SU-DHL-6 (cell line): ENCODE measurements around the gene HAO2.

Experiments
- H2AFZ ChIP-seq: fragments of 200-600 bp; sonication (generic); 2 replicates; pipeline ENCODE4 v1.6.1; 2014; ENCODE audit warnings: low read depth, mild to moderate bottlenecking, moderate library complexity, mixed read lengths, antibody characterized with exemption, low read length; ENCODE audit not compliant: severe bottlenecking
- H3F3A ChIP-seq: fragments of 200-600 bp; shearing (Covaris generic); 2 replicates; pipeline ENCODE4 v1.6.0; 2016; ENCODE audit warnings: antibody characterized with exemption, mild to moderate bottlenecking; ENCODE audit not compliant: insufficient read depth
- H3K27ac ChIP-seq: fragments of 200-600 bp; sonication (generic); 2 replicates; pipeline ENCODE4 v1.5.1; 2016; ENCODE audit warnings: low read depth, mild to moderate bottlenecking, low read length, moderate library complexity, mixed read lengths
- H3K27me3 ChIP-seq: fragments of 200-600 bp; sonication (generic), shearing (Covaris generic); 2 replicates; pipeline ENCODE4 v1.6.0; 2014; ENCODE audit warnings: mild to moderate bottlenecking, low read length
- H3K36me3 ChIP-seq: fragments of 200-600 bp; sonication (generic); 2 replicates; pipeline ENCODE4 v1.6.1; 2014; ENCODE audit warnings: mild to moderate bottlenecking, low read length, mixed read lengths
- H3K4me2 ChIP-seq: fragments of 300-600, 200-600 bp; shearing (Covaris generic), sonication (generic); 2 replicates; pipeline ENCODE4 v1.6.0; 2014; ENCODE audit warnings: low read length, low read depth, mild to moderate bottlenecking; ENCODE audit not compliant: poor library complexity, severe bottlenecking
- H3K4me3 ChIP-seq: fragments of 200-600 bp; sonication (generic); 2 replicates; pipeline ENCODE4 v1.5.1; 2014; ENCODE audit warnings: antibody characterized with exemption, low read length, mild to moderate bottlenecking, mixed read lengths; ENCODE audit not compliant: insufficient read depth, poor library complexity, severe bottlenecking
- H3K79me2 ChIP-seq: fragments of 200-600 bp; sonication (generic); 2 replicates; pipeline ENCODE4 v1.6.1; 2014; ENCODE audit warnings: mild to moderate bottlenecking, low read length, moderate library complexity; ENCODE audit not compliant: insufficient read depth
- H3K9ac ChIP-seq: fragments of 200-600 bp; sonication (generic); 2 replicates; pipeline ENCODE4 v1.7.0; 2014; ENCODE audit warnings: mild to moderate bottlenecking, low read length
- H3K9me2 ChIP-seq: fragments of 200-600 bp; sonication (generic); replicated peaks from 2 replicates; pipeline ENCODE4 v1.6.1; 2014; ENCODE audit warnings: low read length; ENCODE audit not compliant: insufficient read depth
- H3K9me3 ChIP-seq: fragments of 200-600 bp; sonication (generic); 2 replicates; pipeline ENCODE4 v1.6.1; 2014; ENCODE audit warnings: low read length, mixed read lengths; ENCODE audit not compliant: insufficient read depth
- H4K20me1 ChIP-seq: fragments of 200-600 bp; sonication (generic); 2 replicates; pipeline ENCODE4 v1.6.1; 2014; ENCODE audit warnings: low read depth, mild to moderate bottlenecking, antibody characterized with exemption, low read length, moderate library complexity, mixed read lengths
- EZH2phosphoT487 ChIP-seq: fragments of 200-600 bp; sonication (generic), shearing (Covaris generic); conservative IDR thresholded peaks from 2 replicates; pipeline ENCODE4 v1.6.1; 2018; ENCODE audit warnings: mild to moderate bottlenecking, antibody characterized with exemption, low read length, moderate library complexity, mixed read lengths
- TF ChIP-seq, protein P1 (sequence below): fragments of 200-600 bp; sonication (generic); IDR thresholded peaks from one replicate; pipeline ENCODE4 v1.5.1; 2017; ENCODE audit warnings: antibody characterized with exemption, mild to moderate bottlenecking, low read length, moderate library complexity; ENCODE audit not compliant: insufficient read depth, poor library complexity, severe bottlenecking

HAO2 gene

DNA sequence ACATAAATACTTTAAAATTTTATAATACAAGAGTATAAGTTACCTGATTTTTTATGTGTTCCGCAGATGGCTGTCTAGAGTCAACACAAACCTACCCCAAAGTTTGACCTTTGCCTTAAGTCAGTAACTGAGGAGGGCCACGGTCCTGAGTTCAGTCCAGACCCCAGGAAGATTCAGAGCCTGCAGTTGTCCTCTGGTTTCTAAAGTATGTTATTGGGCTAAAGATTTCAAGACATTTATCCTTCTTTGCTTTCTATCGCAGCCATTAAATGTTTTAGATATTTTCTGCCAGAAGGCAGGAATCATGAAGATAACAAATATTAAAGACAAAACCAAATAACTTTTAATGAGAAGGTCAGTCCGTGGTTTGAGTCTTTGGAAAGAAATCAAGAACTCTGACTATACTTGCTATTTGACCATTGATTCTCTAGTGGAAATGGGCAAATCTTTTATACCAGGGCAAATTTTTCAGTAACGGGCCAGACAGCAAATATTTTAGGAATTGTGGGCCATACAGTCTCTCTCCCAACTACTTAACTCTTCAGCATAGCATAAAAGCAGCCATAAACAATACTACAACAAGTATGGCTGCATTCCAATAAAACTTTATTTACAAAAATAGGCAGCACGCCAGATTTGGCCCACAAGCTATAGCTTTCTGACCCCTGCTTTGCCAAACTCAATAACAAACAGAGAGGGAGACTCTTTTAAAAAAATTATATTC lies 38.0 kb upstream of the HAO2 start:
- Histone ChIP-seq H3K9ac (no peak overlapping the region), H2AFZ (no peak overlapping the region), H3K9me3 (no peaks in the 10 kb centered on the region), H3K4me3 (no peak overlapping the region), H3F3A (no peaks in the 10 kb centered on the region), H3K27ac (no peak overlapping the region), H3K27me3 (no peaks in the 10 kb centered on the region), H3K9me2 (no peaks in the 10 kb centered on the region), H4K20me1 (no peaks in the 10 kb centered on the region), H3K79me2 (no peaks in the 10 kb centered on the region), H3K4me2 (no peak overlapping the region), H3K36me3 (no peaks in the 10 kb centered on the region)
- TF ChIP-seq, protein P1, sequence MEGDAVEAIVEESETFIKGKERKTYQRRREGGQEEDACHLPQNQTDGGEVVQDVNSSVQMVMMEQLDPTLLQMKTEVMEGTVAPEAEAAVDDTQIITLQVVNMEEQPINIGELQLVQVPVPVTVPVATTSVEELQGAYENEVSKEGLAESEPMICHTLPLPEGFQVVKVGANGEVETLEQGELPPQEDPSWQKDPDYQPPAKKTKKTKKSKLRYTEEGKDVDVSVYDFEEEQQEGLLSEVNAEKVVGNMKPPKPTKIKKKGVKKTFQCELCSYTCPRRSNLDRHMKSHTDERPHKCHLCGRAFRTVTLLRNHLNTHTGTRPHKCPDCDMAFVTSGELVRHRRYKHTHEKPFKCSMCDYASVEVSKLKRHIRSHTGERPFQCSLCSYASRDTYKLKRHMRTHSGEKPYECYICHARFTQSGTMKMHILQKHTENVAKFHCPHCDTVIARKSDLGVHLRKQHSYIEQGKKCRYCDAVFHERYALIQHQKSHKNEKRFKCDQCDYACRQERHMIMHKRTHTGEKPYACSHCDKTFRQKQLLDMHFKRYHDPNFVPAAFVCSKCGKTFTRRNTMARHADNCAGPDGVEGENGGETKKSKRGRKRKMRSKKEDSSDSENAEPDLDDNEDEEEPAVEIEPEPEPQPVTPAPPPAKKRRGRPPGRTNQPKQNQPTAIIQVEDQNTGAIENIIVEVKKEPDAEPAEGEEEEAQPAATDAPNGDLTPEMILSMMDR: no peak
- TF ChIP-seq EZH2phosphoT487: no peak

DNA sequence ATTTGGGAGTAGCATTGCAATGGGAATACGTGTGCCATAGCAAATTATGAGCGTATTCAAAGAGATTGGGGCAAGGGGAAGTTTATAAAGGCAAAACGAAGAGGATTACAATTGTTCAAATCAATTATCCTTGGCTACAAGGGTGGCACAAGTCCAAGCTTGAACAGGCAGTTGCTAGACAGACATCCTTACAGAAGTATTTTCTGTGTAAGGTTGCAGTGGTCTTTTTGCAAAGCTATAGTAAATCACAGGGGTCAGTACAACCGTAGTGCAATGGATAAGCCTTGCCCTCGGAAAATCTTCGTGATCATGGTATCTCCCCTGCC lies 37.4 kb upstream of the HAO2 start:
- Histone ChIP-seq H3K9me3 (no peaks in the 10 kb centered on the region), H3K4me2 (no peak overlapping the region)

DNA sequence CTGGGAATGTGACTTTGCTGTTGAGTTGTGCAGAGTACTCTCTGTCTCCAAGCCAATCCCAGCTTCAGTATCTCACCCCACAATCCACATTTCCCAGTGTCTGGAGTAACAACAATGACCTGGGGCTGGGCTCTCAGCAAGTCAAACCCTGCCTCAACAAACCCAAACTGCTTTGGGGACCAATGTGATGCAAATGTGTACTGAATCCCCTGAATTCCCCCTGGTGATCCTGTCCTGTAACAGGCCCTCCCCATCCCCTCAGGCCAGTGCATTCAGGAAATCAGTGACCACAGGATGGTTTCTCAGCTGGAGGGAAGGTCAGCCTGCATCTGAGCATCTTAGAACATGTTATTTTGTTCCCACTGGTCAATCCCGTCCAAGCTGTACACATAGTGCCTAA lies 36.7 kb upstream of the HAO2 start:
- Histone ChIP-seq H3K27ac (no peak overlapping the region), H3K27me3 (no peaks in the 10 kb centered on the region), H3F3A (no peaks in the 10 kb centered on the region), H3K9ac (no peak overlapping the region), H3K4me3 (no peak overlapping the region), H3K79me2 (no peaks in the 10 kb centered on the region), H3K4me2 (no peak overlapping the region), H3K9me2 (no peaks in the 10 kb centered on the region), H3K9me3 (no peaks in the 10 kb centered on the region), H3K36me3 (no peaks in the 10 kb centered on the region), H4K20me1 (no peaks in the 10 kb centered on the region), H2AFZ (no peak overlapping the region)
- TF ChIP-seq, protein P1: no peak
- TF ChIP-seq EZH2phosphoT487: no peak

More for the DNA sequence above, 37.4 kb upstream of the HAO2 start:
- no peak for TF ChIP-seq EZH2phosphoT487
- Histone ChIP-seq H3K79me2 (no peaks in the 10 kb centered on the region), H3F3A (no peaks in the 10 kb centered on the region), H3K4me3 (no peak overlapping the region), H4K20me1 (no peaks in the 10 kb centered on the region), H3K36me3 (no peaks in the 10 kb centered on the region), H3K27ac (no peak overlapping the region), H3K27me3 (no peaks in the 10 kb centered on the region), H2AFZ (no peak overlapping the region), H3K9me2 (no peaks in the 10 kb centered on the region), H3K9ac (no peak overlapping the region)

DNA sequence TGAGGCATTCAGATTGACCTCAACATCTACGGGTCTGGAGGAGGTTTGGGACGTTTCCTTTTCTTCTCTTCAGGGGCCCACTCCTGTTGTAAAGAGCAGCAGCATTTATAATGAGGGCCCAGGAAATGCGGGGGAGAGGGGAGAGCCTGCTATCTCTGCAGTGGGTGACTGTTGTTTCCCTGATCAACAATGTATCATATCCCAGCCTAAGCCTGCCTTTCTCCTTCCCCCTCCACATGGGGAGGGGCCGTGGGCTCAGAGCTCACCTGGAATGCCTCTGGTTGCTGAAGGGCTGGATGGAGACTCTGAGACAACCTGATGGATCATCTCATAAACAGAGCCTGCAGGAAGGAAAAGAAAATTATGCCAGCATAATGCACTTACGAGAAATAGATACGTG lies 36.0 kb upstream of the HAO2 start:
- Histone ChIP-seq H4K20me1 (no peaks in the 10 kb centered on the region), H3K9me3 (no peaks in the 10 kb centered on the region), H3K27me3 (no peaks in the 10 kb centered on the region), H3K27ac (no peak overlapping the region), H3K79me2 (no peaks in the 10 kb centered on the region), H3K9me2 (no peaks in the 10 kb centered on the region), H3K4me2 (no peak overlapping the region), H3F3A (no peaks in the 10 kb centered on the region), H2AFZ (no peak overlapping the region), H3K9ac (no peak overlapping the region), H3K4me3 (no peak overlapping the region), H3K36me3 (no peaks in the 10 kb centered on the region)
- TF ChIP-seq, protein P1: no peak
- TF ChIP-seq EZH2phosphoT487: no peak
